HL-60/S4 treated with phorbol 12-myristate 13-acetate at 8.2 ng/mL for 4 days and 3 days (cell line): ENCODE data around the gene SMTNL2.

Source experiments
- in situ Hi-C: fragments of 300-500 bp; cut with MboI; formaldehyde crosslinking; loops from 2 replicates; pipeline ENCODE4 v1.15.0; 2022; ENCODE audit warnings: low sequenced_read_pairs

The SMTNL2 gene

DNA sequence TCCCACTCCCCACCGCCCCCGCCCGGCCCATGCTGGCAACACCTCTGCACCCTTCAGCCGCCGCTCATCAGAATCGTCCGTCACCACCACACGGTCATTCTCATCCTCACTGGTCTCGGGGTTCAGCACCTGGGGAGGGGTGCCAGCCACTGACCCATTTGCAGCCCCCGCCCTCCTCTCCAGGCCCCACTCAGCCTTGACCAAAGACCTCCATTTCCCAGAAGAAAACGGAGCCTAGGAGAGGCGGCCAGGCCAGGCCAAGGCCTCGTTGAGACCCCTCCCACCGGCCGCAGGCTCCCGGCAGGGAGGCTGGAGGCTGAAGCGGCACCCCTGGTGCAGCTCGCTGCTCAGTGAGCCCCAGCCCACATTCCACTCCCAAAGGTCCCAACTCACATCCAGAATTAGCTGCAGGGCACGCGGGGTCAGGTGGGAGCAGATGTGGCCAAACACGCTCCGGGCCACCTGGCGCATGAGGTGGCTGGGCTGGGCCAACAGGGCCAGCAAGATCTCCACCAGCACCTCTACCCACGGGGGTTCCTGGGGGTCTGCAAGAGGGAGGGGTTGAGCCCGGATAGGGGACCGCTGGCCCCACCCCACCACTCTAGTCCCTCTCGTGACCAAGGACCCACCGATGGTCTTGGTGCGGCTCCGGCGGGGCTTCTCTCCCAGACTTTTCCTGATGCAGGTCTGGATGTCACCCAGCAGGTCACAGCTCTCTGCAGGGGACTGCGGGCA is 38.9 kb upstream of the SMTNL2 start:
- in situ Hi-C loops: no loop called here

DNA sequence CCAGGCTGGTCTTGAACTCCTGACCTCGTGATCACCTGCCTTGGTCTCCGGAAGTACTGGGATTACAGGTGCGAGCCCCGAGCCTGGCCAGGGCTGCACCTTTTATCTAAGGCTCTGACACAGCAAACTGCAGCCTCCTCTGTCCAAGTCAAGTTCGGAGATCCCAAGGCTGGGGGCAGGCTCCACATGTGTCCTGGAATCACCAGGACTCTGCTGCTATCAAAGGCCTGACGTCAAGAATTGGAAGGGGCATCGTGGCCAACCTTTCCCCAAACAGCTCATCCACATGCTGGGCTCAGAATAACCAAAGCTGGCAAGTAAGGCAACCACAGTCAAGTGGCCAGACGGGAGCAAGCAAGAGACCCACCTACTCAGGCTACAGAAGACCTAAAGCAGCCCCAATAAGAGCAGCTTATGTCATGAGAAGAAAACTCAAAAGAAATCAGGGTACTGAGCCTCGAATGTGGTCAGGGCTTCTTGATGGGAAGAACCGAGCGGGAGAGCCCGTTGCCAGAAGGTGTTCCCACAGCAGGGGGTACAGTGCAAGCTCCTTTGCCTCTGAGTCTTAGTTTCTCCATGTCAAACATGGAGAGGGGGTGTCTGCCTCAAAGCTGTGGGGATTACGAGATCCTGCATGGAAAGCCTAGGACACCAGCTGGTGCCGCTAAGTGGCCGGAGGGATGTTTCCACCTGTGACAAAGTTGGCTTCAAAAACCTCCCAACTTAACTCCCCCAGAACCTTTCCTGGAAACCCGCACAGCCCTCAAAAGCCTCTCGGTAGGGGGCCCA is 37.0 kb upstream of the SMTNL2 start:
- in situ Hi-C loops: no loop called here

DNA sequence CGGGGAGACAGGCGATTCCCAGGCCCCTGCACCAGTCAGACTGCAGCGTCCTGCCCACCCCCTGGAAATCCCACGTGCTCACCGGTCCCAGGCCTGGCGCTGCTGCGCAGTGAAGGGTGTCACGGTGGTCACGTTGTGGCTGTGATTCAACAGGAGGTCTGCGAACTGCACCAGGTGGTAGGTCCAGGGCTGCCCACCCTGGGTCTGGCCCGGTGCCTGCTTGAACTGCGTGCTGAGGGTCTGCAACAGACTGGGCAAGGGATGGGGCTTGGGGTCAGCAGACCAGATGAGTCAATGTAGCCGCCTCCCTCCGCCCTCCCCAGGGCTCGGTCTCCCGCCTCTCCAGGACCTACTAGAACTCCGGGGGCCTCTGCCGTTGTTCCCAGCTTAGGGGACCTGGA is 36.3 kb upstream of the SMTNL2 start:
- in situ Hi-C loops: no loop called here

DNA sequence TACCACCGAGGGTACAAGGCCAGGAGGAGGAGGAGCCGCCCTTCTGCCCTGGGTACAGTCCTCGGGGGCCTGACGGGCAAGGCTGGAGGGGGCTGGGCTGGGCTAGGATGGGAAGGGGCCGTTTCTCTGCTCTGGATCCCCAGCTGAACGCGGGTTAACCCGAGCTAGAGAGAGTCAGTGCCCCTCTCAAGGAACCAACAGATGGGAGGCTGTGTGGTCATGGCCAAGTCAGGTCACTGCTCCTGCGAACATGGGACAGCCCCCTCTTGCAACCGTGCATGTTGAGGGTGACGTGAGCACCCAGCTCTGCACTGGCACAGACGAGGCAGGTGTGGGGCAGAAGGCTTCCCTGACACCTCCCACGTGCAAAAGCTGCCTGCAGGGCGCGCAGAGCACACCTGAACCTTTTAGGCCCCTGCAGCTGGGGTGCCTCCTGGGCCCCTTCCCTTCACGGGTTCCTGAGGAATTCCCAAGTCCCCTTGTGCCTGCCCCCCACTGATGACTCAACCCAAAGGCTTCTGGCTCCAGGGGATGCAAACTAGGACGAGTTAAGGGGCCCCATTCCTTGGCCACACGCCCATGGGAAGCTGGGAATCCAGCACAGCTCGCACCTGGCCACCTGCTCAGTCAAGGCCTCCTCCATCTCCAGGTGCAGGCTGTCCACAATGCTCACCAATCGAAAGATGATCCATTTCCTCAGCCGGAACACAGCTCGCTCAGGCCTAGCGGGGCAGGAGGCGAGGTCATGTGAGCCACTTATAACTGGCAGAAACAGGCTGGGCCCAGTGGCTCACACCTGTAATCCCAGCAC is 35.4 kb upstream of the SMTNL2 start:
- in situ Hi-C loops: no loop called here

DNA sequence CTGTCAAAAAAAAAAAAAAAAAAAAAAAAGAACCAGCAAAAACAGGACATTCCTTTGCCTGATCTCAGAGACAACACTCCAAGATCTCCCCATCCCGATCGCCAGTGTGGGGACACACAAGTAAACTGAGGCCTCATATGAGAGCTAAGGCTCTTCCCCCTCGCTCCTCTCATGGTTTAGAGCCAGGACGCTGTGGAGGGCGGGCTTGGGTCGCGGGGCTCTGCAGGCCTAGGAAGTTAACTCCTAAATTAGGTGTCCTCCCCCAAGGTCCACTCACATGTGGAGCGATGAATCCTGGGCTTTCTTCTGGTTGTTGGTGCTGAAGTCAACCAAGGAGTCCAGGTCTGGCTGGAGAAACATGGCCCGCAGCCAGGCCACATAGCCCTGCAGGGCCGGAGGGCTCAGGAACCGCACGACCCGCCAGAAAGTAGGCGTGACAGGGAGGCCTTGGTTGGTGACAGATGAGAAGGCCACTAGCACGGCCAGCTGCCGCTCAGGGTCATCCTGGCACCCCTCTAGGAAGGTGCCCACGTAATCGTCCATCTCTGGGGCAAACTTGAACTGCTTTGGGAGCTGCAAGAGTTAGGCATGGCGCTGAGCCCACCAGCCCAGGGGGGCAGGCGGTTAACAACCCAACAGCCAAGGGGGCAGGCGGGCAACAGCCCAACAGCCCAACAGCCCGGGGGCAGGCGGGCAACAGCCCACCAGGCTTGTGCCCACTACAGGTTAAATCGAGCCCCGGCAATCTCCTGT is 34.4 kb upstream of the SMTNL2 start:
- in situ Hi-C loops: loop anchor here (25.0 kb wide), 1 partner anchor 337 kb away; the partner anchor contains the start of gene C17orf107

DNA sequence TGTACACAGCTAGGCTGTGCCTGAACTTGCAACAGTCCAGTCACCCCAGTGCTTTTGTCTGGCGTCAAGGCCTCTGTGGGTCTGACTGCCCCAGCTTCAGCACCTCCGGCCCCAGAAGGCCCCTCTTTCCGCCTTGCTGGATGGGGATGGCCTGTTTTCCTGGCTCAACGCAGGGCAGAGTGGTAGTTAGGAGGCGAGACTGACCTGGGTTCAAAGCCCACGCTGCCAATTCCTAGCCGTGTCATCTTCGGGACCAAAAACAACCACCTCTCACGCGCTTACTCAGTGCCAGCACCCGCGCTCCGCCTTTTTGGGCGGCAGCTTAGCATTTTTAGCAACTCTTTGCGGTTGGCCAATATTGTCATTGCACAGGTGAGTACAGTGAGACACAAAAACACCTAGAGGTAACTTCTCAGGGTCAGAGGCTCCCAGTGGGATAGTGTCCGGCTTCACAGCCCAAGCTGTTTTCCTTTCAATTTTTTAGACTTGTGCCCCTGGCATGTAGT is 33.7 kb upstream of the SMTNL2 start:
- in situ Hi-C loops: loop anchor here (25.0 kb wide), 1 partner anchor 337 kb away; the partner anchor contains the start of gene C17orf107

DNA sequence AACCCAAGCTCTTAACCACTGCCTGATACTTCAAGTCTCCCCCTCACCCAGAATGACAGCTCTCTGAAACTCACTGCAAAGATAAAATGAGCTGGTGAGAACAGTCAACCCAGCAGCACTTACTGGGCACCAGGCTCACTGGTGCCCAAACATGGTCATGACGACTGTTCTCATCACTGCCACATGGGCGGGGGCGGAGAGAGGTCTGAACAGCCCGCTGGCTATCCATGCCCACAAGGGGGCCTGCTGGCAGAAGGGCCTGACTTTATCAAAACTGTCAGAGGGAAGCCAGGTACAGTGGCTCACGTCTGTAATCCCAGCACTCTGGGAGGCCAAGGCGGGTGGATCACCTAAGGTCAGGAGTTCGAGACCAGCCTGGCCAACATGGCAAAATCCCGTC is 33.2 kb upstream of the SMTNL2 start:
- in situ Hi-C loops: loop anchor here (25.0 kb wide), 1 partner anchor 336 kb away; the partner anchor contains the start of gene C17orf107

DNA sequence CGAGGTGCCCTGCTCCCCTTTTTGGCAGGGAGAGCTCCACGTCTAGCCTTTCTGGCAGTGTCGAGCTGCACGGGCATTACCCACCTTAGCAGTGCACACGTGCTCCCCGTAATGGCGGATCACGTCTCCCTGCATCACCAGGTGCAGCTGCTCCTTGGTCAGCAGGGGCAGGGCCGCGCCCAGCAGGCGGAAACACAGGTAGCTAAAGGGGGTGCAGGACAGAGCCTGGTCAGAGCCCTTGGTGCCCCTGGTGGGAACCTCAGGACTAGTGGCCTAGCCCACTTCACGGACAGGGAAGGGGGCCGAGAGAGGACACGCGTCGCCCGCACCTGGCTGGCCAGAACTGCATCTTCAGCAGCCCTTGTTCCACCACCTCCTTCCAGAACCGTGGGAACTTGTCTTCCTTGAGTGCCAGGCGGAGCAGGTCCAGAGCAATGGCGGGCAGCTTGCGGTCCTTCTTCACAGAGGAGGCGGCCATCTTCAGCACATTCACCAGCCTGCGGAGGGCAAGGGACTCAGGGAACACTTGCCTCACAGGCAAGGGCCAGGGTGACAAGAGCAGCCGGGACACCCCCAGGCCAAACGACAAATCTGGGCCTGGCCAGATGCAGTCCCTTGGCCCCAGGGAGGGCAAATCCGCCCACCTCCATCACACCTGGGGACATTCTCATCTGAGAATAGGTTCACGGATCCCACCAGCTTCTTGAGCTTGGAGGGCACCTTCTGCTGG is 32.4 kb upstream of the SMTNL2 start:
- in situ Hi-C loops: loop anchor here (25.0 kb wide), 1 partner anchor 335 kb away; the partner anchor contains the start of gene C17orf107

DNA sequence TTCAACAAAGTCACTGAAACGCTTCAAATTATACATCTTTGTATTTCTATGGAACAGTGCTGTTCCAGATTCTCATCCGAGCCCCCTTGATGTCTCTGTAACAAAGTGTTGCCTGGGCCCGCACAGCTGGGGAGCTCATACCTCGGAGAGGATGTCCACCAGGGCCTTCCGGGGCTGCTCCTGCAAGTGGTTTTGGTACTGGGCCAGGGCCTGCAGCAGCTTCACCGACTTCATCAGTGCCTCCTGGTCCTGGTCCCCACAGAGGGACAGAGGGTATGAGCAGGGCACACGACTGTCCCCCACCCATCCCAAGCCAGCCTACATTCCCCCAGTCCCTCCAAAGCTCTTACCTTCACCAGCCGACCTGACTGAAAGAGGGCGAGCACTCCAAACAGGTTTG is 30.7 kb upstream of the SMTNL2 start:
- in situ Hi-C loops: loop anchor here (25.0 kb wide), 1 partner anchor 334 kb away; the partner anchor contains the start of gene C17orf107

DNA sequence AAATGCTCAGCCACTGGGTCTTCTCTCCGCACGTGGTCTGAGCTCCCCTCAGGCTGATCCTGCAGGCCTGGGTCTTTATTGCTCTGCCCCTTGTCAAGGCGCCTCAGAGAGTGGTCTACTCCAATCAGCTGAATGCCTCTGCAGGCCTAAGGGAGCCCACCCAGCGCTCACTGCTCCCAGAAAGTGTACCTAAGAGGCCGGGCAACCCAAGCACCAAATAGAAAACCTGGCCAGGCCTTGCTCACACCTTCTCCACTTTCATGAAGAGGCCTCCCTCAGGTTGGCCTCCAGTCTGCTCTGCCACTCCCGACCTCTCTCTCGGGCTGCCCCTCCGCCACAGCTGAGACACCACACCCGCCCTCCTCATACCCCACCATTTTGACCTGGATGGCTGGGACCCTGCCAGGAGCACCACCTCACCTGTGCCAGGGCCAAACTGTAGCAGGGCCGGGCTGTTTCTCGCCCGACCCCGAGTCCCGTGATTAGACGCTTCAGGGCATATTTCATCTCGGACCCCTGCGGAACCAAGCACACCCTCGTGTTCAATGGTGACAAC is 29.8 kb upstream of the SMTNL2 start:
- in situ Hi-C loops: loop anchor here (25.0 kb wide), 1 partner anchor 333 kb away; the partner anchor contains the start of gene C17orf107

DNA sequence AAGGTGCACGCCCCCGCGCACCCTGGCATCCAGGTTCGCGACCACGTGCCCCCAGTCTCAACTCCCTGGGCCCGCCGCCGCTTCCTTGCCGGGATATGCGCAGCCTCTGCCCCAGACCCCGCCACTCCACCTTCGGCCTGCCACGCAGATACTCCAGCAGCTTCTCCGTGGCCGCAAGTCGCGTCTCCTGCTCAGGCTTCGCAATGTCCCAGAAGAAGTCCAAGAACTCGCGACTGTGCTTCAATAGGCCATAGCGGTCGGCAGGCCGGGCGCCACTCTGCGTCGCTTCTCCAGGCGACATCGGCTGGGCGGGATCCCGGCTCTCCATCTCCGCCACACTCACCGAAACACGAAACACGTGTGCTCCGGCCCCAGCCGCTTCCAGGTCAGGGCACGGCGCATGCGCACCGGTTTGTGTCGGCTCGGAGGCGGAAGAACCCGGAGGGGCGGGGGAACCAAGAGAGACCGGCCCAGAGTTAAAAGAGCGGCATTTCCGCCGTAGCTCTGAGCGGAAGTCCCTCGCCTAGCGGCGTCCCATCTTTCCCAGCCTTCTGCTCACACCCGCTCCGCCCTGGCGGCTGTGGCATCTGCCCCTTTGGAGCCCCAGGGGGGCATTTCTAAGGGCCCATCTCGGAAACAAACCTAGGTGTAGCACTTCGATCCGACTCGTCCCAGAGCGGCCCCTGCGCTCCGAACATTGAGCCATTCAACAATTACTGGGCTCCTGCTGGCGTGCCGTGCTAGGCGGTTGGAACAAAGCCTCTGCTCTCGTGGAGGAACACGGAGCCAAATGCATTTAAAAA is 29.1 kb upstream of the SMTNL2 start, which contains the start of gene MYBBP1A:
Gene MYBBP1A, minus strand, starts transcription at position 388 of the 803 bp plus-strand sequence. Its CDS starts 60 bp downstream, at position 328.
- in situ Hi-C loops: loop anchor here (25.0 kb wide), 1 partner anchor 332 kb away; the partner anchor contains the start of gene C17orf107

DNA sequence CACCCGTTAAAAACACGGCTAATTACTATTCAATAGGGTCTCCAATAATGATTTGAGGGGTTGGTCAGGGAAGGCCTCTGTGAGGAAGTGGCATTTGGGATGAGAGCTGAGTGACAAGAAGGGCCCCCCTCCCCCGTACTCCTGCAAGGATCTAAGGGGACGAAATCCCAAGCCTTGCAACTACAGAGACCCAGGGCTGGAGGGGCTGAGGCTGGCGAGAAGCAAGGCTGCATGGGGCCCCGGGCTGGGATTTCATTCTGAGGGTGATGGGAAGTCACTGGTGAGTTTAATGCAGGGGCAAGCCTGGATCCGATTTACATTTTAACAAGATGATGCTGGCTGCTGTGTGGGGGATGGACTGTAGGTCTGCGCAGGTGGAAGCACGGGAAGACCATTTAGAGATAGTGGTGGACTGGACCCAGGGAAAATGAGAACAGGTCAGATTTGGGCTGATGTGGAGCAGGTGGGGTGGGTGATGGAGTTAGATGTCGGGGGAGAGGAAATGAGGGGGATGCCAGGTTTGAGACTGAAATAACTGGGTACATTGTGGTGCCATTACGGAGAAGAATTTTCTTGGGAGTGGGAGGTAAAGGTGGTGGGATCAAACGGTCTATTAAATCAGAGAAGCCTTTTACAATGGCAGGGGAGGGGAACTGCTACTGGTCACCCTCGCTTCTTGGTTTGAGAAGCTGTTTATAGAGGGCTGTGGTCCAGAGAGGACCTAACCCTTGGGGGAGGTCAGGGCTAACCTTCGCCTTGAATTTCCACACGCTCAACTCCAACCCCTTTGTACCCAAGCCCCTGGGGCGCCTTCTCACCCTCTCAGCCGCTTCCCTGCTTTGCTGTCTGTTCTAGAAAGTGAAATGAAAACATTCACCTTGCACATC is 28.2 kb upstream of the SMTNL2 start:
- in situ Hi-C loops: loop anchor here (25.0 kb wide), 1 partner anchor 331 kb away; the partner anchor contains the start of gene C17orf107

DNA sequence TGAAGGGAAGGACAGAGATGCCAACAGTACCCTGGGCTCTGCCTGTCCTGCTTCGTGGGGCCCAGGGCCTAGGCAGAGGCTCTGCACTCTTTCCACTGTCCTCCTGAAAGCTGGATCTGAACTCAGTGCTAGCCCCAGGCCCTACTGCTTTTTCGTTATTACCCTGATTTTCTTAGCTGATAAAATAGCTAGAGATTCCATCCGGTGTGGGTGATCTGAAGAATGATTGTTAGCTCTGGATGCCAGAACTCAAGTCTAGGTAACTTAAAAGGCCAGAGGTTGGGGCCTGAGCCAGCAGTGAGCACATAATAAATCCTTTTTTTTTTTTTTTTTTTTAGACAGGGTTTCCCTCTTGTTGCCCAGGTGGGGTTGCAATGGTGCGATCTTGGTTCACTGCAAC is 27.3 kb upstream of the SMTNL2 start:
- in situ Hi-C loops: loop anchor here (25.0 kb wide), 1 partner anchor 330 kb away; the partner anchor contains the start of gene C17orf107

DNA sequence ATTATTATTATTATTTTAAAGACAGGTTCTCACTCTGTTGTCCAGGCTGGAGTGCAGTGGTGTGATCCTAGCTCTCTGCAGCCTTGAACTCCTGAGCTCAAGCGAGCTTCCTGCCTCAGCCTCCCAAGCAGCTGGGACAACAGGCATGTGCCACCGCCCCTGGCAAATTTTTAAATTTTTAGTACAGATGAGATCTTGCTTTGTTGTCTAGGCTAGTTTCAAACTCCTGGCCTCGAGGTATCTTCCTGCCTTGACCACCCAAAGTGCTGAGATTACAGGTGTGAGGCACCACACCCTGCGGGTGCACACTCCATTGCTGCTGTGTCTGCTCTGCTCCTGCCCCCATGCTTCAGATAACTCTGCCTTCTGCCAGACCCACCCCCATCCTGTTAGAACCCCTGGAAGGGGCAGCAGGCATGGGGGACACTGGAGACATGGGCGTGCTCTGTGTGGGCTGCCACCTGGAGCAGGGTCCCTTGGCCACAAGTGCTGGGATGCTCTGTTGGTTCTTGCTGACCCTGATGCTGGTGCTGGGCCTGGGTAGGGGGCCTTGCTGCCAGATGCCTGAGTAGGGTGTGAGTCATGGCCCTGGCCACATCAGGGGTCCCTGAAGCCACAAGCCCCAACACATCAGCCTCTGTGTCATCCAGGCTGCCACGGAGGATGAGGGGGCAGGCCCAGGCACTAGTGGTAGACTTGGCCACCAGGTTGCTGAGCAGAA is 26.5 kb upstream of the SMTNL2 start:
- in situ Hi-C loops: loop anchor here (25.0 kb wide), 1 partner anchor 330 kb away; the partner anchor contains the start of gene C17orf107

DNA sequence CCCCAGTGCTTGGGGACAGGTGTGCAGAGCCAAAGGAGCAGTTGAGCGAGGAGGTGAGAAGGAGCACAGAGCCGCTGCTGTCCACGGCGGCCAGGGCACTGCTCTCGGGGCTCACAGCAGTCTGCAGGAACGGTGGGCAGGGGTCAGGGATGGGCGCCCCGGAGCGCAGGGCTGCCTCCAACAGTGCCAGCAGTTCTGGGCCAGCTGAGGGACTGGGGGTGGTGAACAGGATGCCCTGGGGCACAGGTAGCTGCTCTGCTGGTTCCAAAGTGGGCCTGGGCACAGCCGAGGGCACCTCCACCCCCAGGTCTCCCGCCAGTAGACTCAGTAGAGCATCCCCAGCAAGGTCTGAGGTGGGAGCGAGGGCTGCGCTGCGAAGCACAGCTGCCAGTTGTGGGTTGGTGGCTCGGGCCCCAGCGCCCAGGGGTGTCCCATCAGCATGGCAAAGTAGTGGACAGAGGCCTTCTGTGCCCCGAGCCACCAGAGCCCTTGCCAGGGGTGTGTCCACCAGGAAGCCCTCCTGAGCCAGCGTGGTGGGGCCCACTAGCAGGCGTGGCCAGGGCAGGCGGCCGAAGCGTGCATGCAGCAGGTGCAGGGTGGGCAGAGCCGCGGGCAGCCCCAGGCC is 25.9 kb upstream of the SMTNL2 start:
- in situ Hi-C loops: loop anchor here (25.0 kb wide), 1 partner anchor 329 kb away; the partner anchor contains the start of gene C17orf107
